CD8-positive, alpha-beta memory T cell (primary cell): ENCODE data around the gene NCOA3. TPM values are rescaled to one million over a fixed set of nuclear protein-coding genes. Genes with fewer than 3 reads are reported as not detected.
"Not testable (repeated sequence)": the region's sequence is repeated elsewhere in the genome, so short reads cannot be mapped to it uniquely, and the experiment has no call there.

Source experiments
- CTCF ChIA-PET: fragments of 350-600 bp; sonication (Branson Sonifier 250); formaldehyde crosslinking; loops from one replicate; lab custom pipeline; 2021; ENCODE audit warnings: antibody characterized with exemption; lab: Charles Lee
- POLR2A ChIA-PET: fragments of 350-600 bp; sonication (Branson Sonifier 250); formaldehyde crosslinking; loops from one replicate; lab custom pipeline; 2021; ENCODE audit warnings: antibody characterized with exemption; lab: Charles Lee
- DNase-seq, 5 donors: peaks; one replicate each; pipeline versions ENCODE4 v3.0.0 to v3.0.0-alpha.2; 2020 to 2022; ENCODE audit warnings: mixed read lengths in 1 of 5
- H3K27ac ChIP-seq: one replicate; pipeline ENCODE4 v1.7.0; 2013; ENCODE audit warnings: low read depth, mild to moderate bottlenecking, low read length, moderate library complexity
- H3K27me3 ChIP-seq: 2 replicates; pipeline ENCODE4 v1.7.0; 2013; ENCODE audit warnings: low read length, mild to moderate bottlenecking; ENCODE audit not compliant: insufficient read depth, poor library complexity, severe bottlenecking
- H3K36me3 ChIP-seq: 2 replicates; pipeline ENCODE4 v1.7.0; 2013; ENCODE audit warnings: mild to moderate bottlenecking, low read length, moderate library complexity; ENCODE audit not compliant: insufficient read depth
- H3K4me1 ChIP-seq: 2 replicates; pipeline ENCODE4 v1.7.0; 2013; ENCODE audit warnings: mild to moderate bottlenecking, low read length, moderate library complexity; ENCODE audit not compliant: insufficient read depth
- H3K4me3 ChIP-seq: 2 replicates; pipeline ENCODE4 v1.7.0; 2013; ENCODE audit warnings: mild to moderate bottlenecking, low read length
- H3K9me3 ChIP-seq: 2 replicates; pipeline ENCODE4 v1.7.0; 2013; ENCODE audit warnings: mild to moderate bottlenecking, low read length
- H3K27ac Mint-ChIP-seq, 8 donors: one replicate each; pipeline ENCODE4 v1.8.0; 2020 to 2021; ENCODE audit warnings: mixed read lengths in 8 of 8, mild to moderate bottlenecking in 6 of 8, inconsistent platforms in 3 of 8, moderate library complexity in 3 of 8
- H3K27me3 Mint-ChIP-seq, 2 donors: one replicate each; pipeline ENCODE4 v1.8.0; 2020 to 2021; ENCODE audit warnings: mixed read lengths in 2 of 2, mild to moderate bottlenecking in 1 of 2, moderate library complexity in 1 of 2
- H3K36me3 Mint-ChIP-seq, 3 donors: one replicate each; pipeline ENCODE4 v1.8.0; 2020 to 2021; ENCODE audit warnings: mixed read lengths in 3 of 3, inconsistent platforms in 1 of 3, mild to moderate bottlenecking in 1 of 3
- H3K4me1 Mint-ChIP-seq, 3 donors: one replicate each; pipeline ENCODE4 v1.8.0; 2020 to 2021; ENCODE audit warnings: mixed read lengths in 3 of 3, inconsistent platforms in 1 of 3, mild to moderate bottlenecking in 1 of 3
- H3K4me3 Mint-ChIP-seq, 7 donors: one replicate each; pipeline ENCODE4 v1.8.0; 2020 to 2021; ENCODE audit warnings: mixed read lengths in 7 of 7, mild to moderate bottlenecking in 6 of 7, moderate library complexity in 4 of 7, inconsistent platforms in 2 of 7
- H3K9me3 Mint-ChIP-seq, 5 donors: one replicate each; pipeline ENCODE4 v1.8.0; 2020 to 2022; ENCODE audit warnings: mixed read lengths in 5 of 5, mild to moderate bottlenecking in 3 of 5, moderate library complexity in 2 of 5, inconsistent platforms in 1 of 5
- polyA plus RNA-seq: library from polyadenylated mRNA; unstranded; fragments of 300-500 nt; fragmentation: Illumina TruSeq; gene quantifications from one replicate; pipeline ENCODE4 v1.2.3, GENCODE V29; 2021
- total RNA-seq, 2 experiments: library from RNA; stranded (reverse); gene quantifications; one replicate each; pipeline ENCODE4 v1.2.3, GENCODE V29; 2021

The NCOA3 gene
- total and polyA plus RNA-seq, 3 experiments from 2014 or later, result 23.8 to 93.8 (median 92.4) TPM

GRCh38 chr20:47546184-47547033, 44.7 kb downstream of the NCOA3 start:
- no peaks in the 10 kb centered on the region for H3K9me3 Mint-ChIP-seq

GRCh38 chr20:47547034-47547387, 45.3 kb downstream of the NCOA3 start:
- ChIA-PET CTCF (no interaction called here), POLR2A (no interaction called here)
- no peaks in the 10 kb centered on the region for H3K27me3 Mint-ChIP-seq
- H3K4me3 Mint-ChIP-seq, result no peak overlapping the region
- H3K4me1 Mint-ChIP-seq, result peaks cover 55 to 72% (median 72%) of the 10 kb centered on the region in 3 donors
- H3K4me3 ChIP-seq, result no peak overlapping the region
- peaks cover 11% of the 10 kb centered on the region for H3K4me1 ChIP-seq
- H3K27ac ChIP-seq, result no peak overlapping the region
- H3K9me3 ChIP-seq, result no peaks in the 10 kb centered on the region
- no peaks in the 10 kb centered on the region for H3K9me3 Mint-ChIP-seq
- no peak for DNase-seq
- H3K27ac Mint-ChIP-seq, result no peak overlapping the region
- peaks cover 0 to 23% (median 1%) of the 10 kb centered on the region in 3 donors for H3K36me3 Mint-ChIP-seq
- H3K27me3 ChIP-seq, result no peaks in the 10 kb centered on the region
- no peaks in the 10 kb centered on the region for H3K36me3 ChIP-seq

More at GRCh38 chr20:47546184-47547033, 44.7 kb downstream of the NCOA3 start:
- POLR2A ChIA-PET, result no interaction called here
- Mint-ChIP-seq H3K4me3 (no peak overlapping the region), H3K27ac (peak overlapping the region in 2 of 8 donors; percentile 9 to 37), H3K27me3 (no peaks in the 10 kb centered on the region), H3K36me3 (peaks cover 0 to 23% (median 1%) of the 10 kb centered on the region in 3 donors), H3K4me1 (peaks cover 57 to 73% (median 73%) of the 10 kb centered on the region in 3 donors)
- H3K9me3 ChIP-seq, result no peaks in the 10 kb centered on the region
- peaks cover 17% of the 10 kb centered on the region for H3K4me1 ChIP-seq
- no peak overlapping the region for H3K27ac ChIP-seq
- no peak for DNase-seq
- H3K27me3 ChIP-seq, result no peaks in the 10 kb centered on the region
- CTCF ChIA-PET, result no interaction called here
- no peaks in the 10 kb centered on the region for H3K36me3 ChIP-seq
- H3K4me3 ChIP-seq, result no peak overlapping the region

DNA sequence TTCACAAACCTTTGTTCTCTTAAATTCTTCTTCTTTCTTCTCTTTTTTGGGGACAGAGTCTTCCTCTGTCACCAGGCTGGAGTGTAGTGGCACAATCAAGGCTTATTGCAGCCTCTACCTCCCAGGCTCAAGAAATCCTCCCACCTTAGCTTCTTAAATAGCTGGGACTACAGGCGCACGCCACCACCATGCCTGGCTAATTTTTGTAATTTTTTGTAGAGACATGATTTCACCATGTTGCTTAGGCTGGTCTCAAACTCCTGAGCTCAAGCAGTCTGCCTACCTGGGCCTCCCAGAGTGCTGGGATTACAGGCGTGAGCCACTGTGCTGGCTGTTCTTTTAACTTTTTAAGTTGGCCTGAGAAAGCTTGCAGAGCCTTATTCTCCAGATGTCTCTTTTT, 48.0 kb downstream of the NCOA3 start:
- Histone ChIP-seq H3K4me1 (no peaks in the 10 kb centered on the region), H3K36me3 (no peaks in the 10 kb centered on the region), H3K9me3 (no peaks in the 10 kb centered on the region), H3K4me3 (no peak overlapping the region), H3K27me3 (no peaks in the 10 kb centered on the region), H3K27ac (no peak overlapping the region)
- peak overlapping the region in 3 of 8 donors; percentile 35 to 42 (median 37) for H3K27ac Mint-ChIP-seq
- POLR2A ChIA-PET, result no interaction called here
- H3K4me3 Mint-ChIP-seq, result no peak overlapping the region
- peaks cover 0 to 2% (median 0%) of the 10 kb centered on the region in 5 donors for H3K9me3 Mint-ChIP-seq
- no peak for DNase-seq
- H3K4me1 Mint-ChIP-seq, result peaks cover 38 to 55% (median 54%) of the 10 kb centered on the region in 3 donors
- no peaks in the 10 kb centered on the region for H3K27me3 Mint-ChIP-seq
- CTCF ChIA-PET, result no interaction called here
- peaks cover 0 to 27% (median 3%) of the 10 kb centered on the region in 3 donors for H3K36me3 Mint-ChIP-seq

DNA sequence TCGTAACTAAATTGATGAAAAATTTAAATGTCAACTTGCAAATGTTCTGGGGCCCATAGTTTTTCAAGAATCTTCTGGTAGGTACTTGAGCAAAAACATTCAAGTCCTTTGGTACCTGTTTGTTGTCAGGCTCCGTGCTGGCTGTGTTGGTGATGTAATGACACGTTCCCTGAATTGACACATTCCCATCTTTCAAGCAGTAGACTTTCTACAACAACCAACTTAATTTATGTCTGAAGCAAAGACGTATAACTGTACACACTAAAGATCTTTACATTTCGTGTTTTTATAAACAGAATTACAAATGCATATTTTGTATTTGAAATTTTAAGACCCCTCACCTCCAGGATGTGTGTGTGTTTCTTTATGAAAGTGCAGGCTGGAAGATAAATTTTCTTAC, 49.5 kb downstream of the NCOA3 start:
- Histone ChIP-seq H3K27me3 (no peaks in the 10 kb centered on the region), H3K9me3 (no peaks in the 10 kb centered on the region), H3K27ac (no peak overlapping the region), H3K36me3 (no peaks in the 10 kb centered on the region), H3K4me3 (no peak overlapping the region), H3K4me1 (no peaks in the 10 kb centered on the region)
- H3K4me3 Mint-ChIP-seq, result no peak overlapping the region
- no peak overlapping the region for H3K27ac Mint-ChIP-seq
- peaks cover 36 to 53% (median 48%) of the 10 kb centered on the region in 3 donors for H3K4me1 Mint-ChIP-seq
- no peak for DNase-seq
- peaks cover 0 to 2% (median 0%) of the 10 kb centered on the region in 5 donors for H3K9me3 Mint-ChIP-seq
- H3K36me3 Mint-ChIP-seq, result peaks cover 0 to 25% (median 3%) of the 10 kb centered on the region in 3 donors
- POLR2A ChIA-PET, result no interaction called here
- CTCF ChIA-PET, result no interaction called here
- no peaks in the 10 kb centered on the region for H3K27me3 Mint-ChIP-seq

- Histone ChIP-seq H3K4me3 (no peak overlapping the region), H3K27me3 (no peaks in the 10 kb centered on the region), H3K4me1 (no peaks in the 10 kb centered on the region), H3K9me3 (no peaks in the 10 kb centered on the region), H3K27ac (no peak overlapping the region), H3K36me3 (no peaks in the 10 kb centered on the region)
- H3K9me3 Mint-ChIP-seq, result peaks cover 0 to 2% (median 0%) of the 10 kb centered on the region in 5 donors
- H3K27ac Mint-ChIP-seq, result peak overlapping the region in 2 of 8 donors; percentile 40 to 41
- DNase-seq, result no peak
- no peak overlapping the region for H3K4me3 Mint-ChIP-seq
- ChIA-PET CTCF (no interaction called here), POLR2A (no interaction called here)
- H3K4me1 Mint-ChIP-seq, result peaks cover 38 to 55% (median 50%) of the 10 kb centered on the region in 3 donors
- H3K27me3 Mint-ChIP-seq, result no peaks in the 10 kb centered on the region
- peaks cover 0 to 22% (median 3%) of the 10 kb centered on the region in 3 donors for H3K36me3 Mint-ChIP-seq
Measured at GRCh38 chr20:47551841-47552240, 50.2 kb downstream of the NCOA3 start.

- no peak overlapping the region for H3K4me3 Mint-ChIP-seq
- peaks cover 0 to 21% (median 3%) of the 10 kb centered on the region in 3 donors for H3K36me3 Mint-ChIP-seq
- peaks cover 42 to 63% (median 54%) of the 10 kb centered on the region in 3 donors for H3K4me1 Mint-ChIP-seq
- peaks cover 0 to 2% (median 0%) of the 10 kb centered on the region in 5 donors for H3K9me3 Mint-ChIP-seq
- H3K27me3 Mint-ChIP-seq, result no peaks in the 10 kb centered on the region
- H3K4me1 ChIP-seq, result peaks cover 5% of the 10 kb centered on the region
- no peaks in the 10 kb centered on the region for H3K36me3 ChIP-seq
- no peak overlapping the region for H3K4me3 ChIP-seq
- no peak overlapping the region for H3K27ac ChIP-seq
- DNase-seq, result no peak
- no peaks in the 10 kb centered on the region for H3K9me3 ChIP-seq
- no peaks in the 10 kb centered on the region for H3K27me3 ChIP-seq
- no peak overlapping the region for H3K27ac Mint-ChIP-seq
- ChIA-PET CTCF (no interaction called here), POLR2A (no interaction called here)
Measured at GRCh38 chr20:47552996-47553395, 51.3 kb downstream of the NCOA3 start.

GRCh38 chr20:47553594-47554235, 52.0 kb downstream of the NCOA3 start:
- peaks cover 46 to 67% (median 59%) of the 10 kb centered on the region in 3 donors for H3K4me1 Mint-ChIP-seq

GRCh38 chr20:47554283-47554682, 52.6 kb downstream of the NCOA3 start:
- H3K4me1 ChIP-seq, result peaks cover 11% of the 10 kb centered on the region
- CTCF ChIA-PET, H3K4me3 Mint-ChIP-seq, H3K9me3 Mint-ChIP-seq, H3K27me3 ChIP-seq, H3K4me3 ChIP-seq, H3K9me3 ChIP-seq, H3K36me3 ChIP-seq, DNase-seq, H3K27me3 Mint-ChIP-seq, H3K27ac ChIP-seq: not testable (repeated sequence)
- POLR2A ChIA-PET, result interaction anchor here (0.5 kb wide), 1 partner anchor 87 kb away, joined by 4 read pairs; no protein-coding TSS in a partner anchor
- Mint-ChIP-seq H3K36me3 (peaks cover 0 to 18% (median 2%) of the 10 kb centered on the region in 3 donors), H3K27ac (peak overlapping the region in 1 of 8 donors; percentile 72), H3K4me1 (peaks cover 49 to 69% (median 63%) of the 10 kb centered on the region in 3 donors)

More at GRCh38 chr20:47553594-47554235, 52.0 kb downstream of the NCOA3 start:
- H3K27me3 Mint-ChIP-seq, CTCF ChIA-PET, H3K4me3 ChIP-seq, POLR2A ChIA-PET, H3K27me3 ChIP-seq, H3K27ac Mint-ChIP-seq, H3K4me3 Mint-ChIP-seq, H3K36me3 ChIP-seq, H3K9me3 ChIP-seq, H3K27ac ChIP-seq, H3K9me3 Mint-ChIP-seq, DNase-seq, H3K4me1 ChIP-seq: not testable (repeated sequence)
- peaks cover 0 to 19% (median 2%) of the 10 kb centered on the region in 3 donors for H3K36me3 Mint-ChIP-seq
